C4-2B (cell line): Measurements from ENCODE around the gene GRK2.

ENCODE experiments used
- ZFX ChIP-seq: fragments of 450-650 bp; IDR thresholded peaks from 2 replicates; pipeline ENCODE4 v1.6.1; 2017
- TF ChIP-seq, protein P1 (sequence below): fragments of 450-650 bp; conservative IDR thresholded peaks from 2 replicates; pipeline ENCODE4 v1.5.1; 2017; ENCODE audit warnings: mild to moderate bottlenecking

DNA sequence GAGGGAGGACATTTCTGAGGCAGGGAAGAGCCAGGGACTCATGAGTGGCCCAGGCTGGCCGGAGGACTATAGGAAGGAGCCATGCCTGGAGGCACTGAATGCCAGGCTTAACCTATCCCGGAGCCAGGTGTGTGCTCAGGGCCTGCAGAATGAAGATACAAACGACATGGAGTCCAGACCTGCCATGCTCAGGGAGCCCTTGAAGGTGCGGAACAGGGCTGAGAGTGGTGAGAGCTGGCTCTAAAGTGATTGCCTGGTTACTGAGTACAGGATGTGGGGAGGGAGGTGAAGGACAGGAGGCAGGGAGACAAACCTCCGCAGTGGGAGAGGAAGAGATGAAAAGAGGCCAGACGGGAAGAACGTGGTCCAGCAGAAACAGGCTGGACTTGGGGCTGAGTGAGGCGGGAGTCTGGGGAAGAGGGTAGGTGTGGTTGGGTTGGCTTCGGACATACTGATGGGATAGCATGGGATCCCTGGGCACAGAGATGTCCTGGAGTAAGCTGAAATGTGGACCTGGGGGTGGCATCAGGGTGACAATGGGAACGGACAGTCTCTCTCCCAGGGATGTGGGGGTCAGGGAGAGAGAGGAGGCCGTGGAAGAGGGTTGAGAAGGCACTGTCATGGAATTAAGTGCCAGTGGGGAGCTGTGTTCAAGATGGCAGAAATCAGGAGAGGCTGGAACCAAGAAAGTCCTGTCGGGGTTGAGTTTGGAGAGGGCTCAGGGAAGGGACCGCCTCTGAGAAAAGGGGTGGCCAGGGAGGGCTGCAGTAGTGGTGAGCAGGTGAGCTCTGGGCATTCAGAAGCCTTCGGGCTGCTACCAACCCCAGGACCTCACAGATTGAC is 21.3 kb downstream of the GRK2 start:
- TF ChIP-seq, protein P1, sequence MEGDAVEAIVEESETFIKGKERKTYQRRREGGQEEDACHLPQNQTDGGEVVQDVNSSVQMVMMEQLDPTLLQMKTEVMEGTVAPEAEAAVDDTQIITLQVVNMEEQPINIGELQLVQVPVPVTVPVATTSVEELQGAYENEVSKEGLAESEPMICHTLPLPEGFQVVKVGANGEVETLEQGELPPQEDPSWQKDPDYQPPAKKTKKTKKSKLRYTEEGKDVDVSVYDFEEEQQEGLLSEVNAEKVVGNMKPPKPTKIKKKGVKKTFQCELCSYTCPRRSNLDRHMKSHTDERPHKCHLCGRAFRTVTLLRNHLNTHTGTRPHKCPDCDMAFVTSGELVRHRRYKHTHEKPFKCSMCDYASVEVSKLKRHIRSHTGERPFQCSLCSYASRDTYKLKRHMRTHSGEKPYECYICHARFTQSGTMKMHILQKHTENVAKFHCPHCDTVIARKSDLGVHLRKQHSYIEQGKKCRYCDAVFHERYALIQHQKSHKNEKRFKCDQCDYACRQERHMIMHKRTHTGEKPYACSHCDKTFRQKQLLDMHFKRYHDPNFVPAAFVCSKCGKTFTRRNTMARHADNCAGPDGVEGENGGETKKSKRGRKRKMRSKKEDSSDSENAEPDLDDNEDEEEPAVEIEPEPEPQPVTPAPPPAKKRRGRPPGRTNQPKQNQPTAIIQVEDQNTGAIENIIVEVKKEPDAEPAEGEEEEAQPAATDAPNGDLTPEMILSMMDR, result no peak
- TF ChIP-seq ZFX, result no peak
